Measurements from ENCODE around the gene NANS.

DNA sequence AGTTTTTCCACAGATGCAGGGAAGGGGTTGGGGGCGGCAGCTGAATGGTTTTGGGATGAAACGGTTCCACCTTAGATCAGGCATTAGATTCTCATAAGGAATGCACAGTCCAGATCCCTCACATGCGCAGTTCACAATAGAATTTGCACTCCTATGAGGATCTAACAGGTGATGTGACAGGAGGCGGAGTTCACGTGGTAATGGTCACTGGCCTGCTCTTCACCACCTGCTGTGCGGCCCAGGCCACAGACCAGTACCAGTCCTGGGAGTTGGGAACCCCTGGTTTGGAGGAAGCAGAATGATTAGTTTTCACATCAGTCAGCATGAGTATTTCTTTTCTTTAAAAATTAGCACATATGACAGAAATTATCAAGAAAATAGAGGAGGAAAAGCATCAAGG lies 47.1 kb upstream of the NANS start:
- TF ChIP-seq, protein P1, sequence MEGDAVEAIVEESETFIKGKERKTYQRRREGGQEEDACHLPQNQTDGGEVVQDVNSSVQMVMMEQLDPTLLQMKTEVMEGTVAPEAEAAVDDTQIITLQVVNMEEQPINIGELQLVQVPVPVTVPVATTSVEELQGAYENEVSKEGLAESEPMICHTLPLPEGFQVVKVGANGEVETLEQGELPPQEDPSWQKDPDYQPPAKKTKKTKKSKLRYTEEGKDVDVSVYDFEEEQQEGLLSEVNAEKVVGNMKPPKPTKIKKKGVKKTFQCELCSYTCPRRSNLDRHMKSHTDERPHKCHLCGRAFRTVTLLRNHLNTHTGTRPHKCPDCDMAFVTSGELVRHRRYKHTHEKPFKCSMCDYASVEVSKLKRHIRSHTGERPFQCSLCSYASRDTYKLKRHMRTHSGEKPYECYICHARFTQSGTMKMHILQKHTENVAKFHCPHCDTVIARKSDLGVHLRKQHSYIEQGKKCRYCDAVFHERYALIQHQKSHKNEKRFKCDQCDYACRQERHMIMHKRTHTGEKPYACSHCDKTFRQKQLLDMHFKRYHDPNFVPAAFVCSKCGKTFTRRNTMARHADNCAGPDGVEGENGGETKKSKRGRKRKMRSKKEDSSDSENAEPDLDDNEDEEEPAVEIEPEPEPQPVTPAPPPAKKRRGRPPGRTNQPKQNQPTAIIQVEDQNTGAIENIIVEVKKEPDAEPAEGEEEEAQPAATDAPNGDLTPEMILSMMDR (IDR thresholded peaks at IDR 0.05), result no peak
- TF ChIP-seq POLR2A (IDR thresholded peaks at IDR 0.05), result no peak
